GM12878 (cell line): ENCODE measurements around the gene CDKN1B. TPM values are rescaled to one million over a fixed set of nuclear protein-coding genes. Genes with fewer than 3 reads are reported as not detected.
A peak's percentile ranks its signal among the peaks of the same experiment; 100 is the strongest.

Source experiments
- BCL11A ChIP-seq: IDR thresholded peaks from 2 replicates; pipeline ENCODE4 v1.6.1; 2011; ENCODE audit warnings: low read depth, low read length
- BMI1 ChIP-seq: fragments of 450-650 bp; IDR thresholded peaks from 2 replicates; pipeline ENCODE4 v1.6.1; 2016; ENCODE audit warnings: mild to moderate bottlenecking, moderate library complexity, borderline replicate concordance
- BRCA1 ChIP-seq: IDR thresholded peaks from 2 replicates; pipeline ENCODE4 v1.6.1; 2011; ENCODE audit warnings: low read depth, low read length, improper control_type of control experiment
- CBFB ChIP-seq: IDR thresholded peaks from 2 replicates; pipeline ENCODE4 v1.6.1; 2016; ENCODE audit warnings: antibody characterized with exemption, low read depth
- CBX5 ChIP-seq: sonication (generic); IDR thresholded peaks from 2 replicates; pipeline ENCODE4 v1.6.1; 2016; ENCODE audit warnings: low read depth, moderate library complexity, mild to moderate bottlenecking, inconsistent platforms
- E2F4 ChIP-seq: IDR thresholded peaks from 2 replicates; pipeline ENCODE4 v1.6.1; 2012; ENCODE audit warnings: low read depth, low read length, improper control_type of control experiment
- EP300 ChIP-seq, 2 experiments: fragments of 150-350 bp in 1 of 2; IDR thresholded peaks; 2 replicates each; pipeline ENCODE4 v1.6.1; 2011 to 2012; ENCODE audit warnings: low read depth in 2 of 2, low read length in 2 of 2, borderline replicate concordance in 1 of 2, improper control_type of control experiment in 1 of 2, inconsistent platforms in 1 of 2; ENCODE audit not compliant: control insufficient read depth in 1 of 2
- ESRRA ChIP-seq: IDR thresholded peaks from 2 replicates; pipeline ENCODE4 v1.6.1; 2012; ENCODE audit warnings: mild to moderate bottlenecking, low read length, improper control_type of control experiment
- ETV6 ChIP-seq, 2 experiments: fragments of 450-650 bp in 1 of 2; IDR thresholded peaks in 1 of 2; conservative IDR thresholded peaks in 1 of 2; 2 replicates each; pipeline ENCODE4 v1.6.1; 2014; ENCODE audit warnings: antibody characterized with exemption in 1 of 2, borderline replicate concordance in 1 of 2, low read depth in 1 of 2, mild to moderate bottlenecking in 1 of 2, moderate library complexity in 1 of 2
- FOS ChIP-seq: IDR thresholded peaks from 3 replicates; pipeline ENCODE4 v1.6.1; 2011; ENCODE audit warnings: borderline replicate concordance; ENCODE audit not compliant: insufficient read length; ENCODE audit errors: extremely low read depth
- FOXM1 ChIP-seq: IDR thresholded peaks from 2 replicates; pipeline ENCODE4 v1.6.1; 2012; ENCODE audit warnings: low read depth, mild to moderate bottlenecking, inconsistent platforms, low read length, moderate library complexity
- IRF4 ChIP-seq: IDR thresholded peaks from 2 replicates; pipeline ENCODE4 v1.6.1; 2011; ENCODE audit warnings: low read depth, low read length
- JUNB ChIP-seq: IDR thresholded peaks from 2 replicates; pipeline ENCODE4 v1.6.1; 2016; ENCODE audit warnings: antibody characterized with exemption, mild to moderate bottlenecking
- KAT2A ChIP-seq: conservative IDR thresholded peaks from 2 replicates; pipeline ENCODE4 v1.6.1; 2011; ENCODE audit warnings: low read depth, low read length; ENCODE audit not compliant: control insufficient read depth
- KDM1A ChIP-seq: fragments of 200-600 bp; sonication (generic); IDR thresholded peaks from 2 replicates; pipeline ENCODE4 v1.6.1; 2016; ENCODE audit warnings: borderline replicate concordance
- KLF5 ChIP-seq: fragments of 450-650 bp; IDR thresholded peaks from 2 replicates; pipeline ENCODE4 v1.6.1; 2014; ENCODE audit warnings: mild to moderate bottlenecking; ENCODE audit not compliant: partially characterized antibody
- MEF2A ChIP-seq: IDR thresholded peaks from 2 replicates; pipeline ENCODE4 v1.6.1; 2011; ENCODE audit warnings: low read depth, mild to moderate bottlenecking, low read length, moderate library complexity; ENCODE audit not compliant: insufficient read depth
- MEF2B ChIP-seq: fragments of 450-650 bp; IDR thresholded peaks from 2 replicates; pipeline ENCODE4 v1.6.1; 2018; ENCODE audit warnings: mild to moderate bottlenecking, moderate library complexity; ENCODE audit not compliant: partially characterized antibody, poor library complexity, severe bottlenecking
- MYC ChIP-seq: IDR thresholded peaks from 2 replicates; pipeline ENCODE4 v1.6.1; 2011; ENCODE audit warnings: mild to moderate bottlenecking, low read length, moderate library complexity, inconsistent platforms; ENCODE audit not compliant: insufficient read depth, insufficient replicate concordance, insufficient read length, severe bottlenecking
- NR2C1 ChIP-seq: fragments of 450-650 bp; IDR thresholded peaks from 2 replicates; pipeline ENCODE4 v1.6.1; 2017; ENCODE audit warnings: antibody characterized with exemption, mild to moderate bottlenecking, moderate library complexity
- POU2F2 ChIP-seq: IDR thresholded peaks from 3 replicates; pipeline ENCODE4 v1.6.1; 2011; ENCODE audit warnings: low read depth, mild to moderate bottlenecking, low read length, borderline replicate concordance
- RUNX3 ChIP-seq: IDR thresholded peaks from 2 replicates; pipeline ENCODE4 v1.6.1; 2012; ENCODE audit warnings: low read length, inconsistent platforms
- SIX5 ChIP-seq: IDR thresholded peaks from 2 replicates; pipeline ENCODE4 v1.6.1; 2011; ENCODE audit warnings: mild to moderate bottlenecking, low read depth, low read length, moderate library complexity; ENCODE audit not compliant: severe bottlenecking
- SMARCA5 ChIP-seq: fragments of 450-650 bp; IDR thresholded peaks from 2 replicates; pipeline ENCODE4 v1.6.1; 2017; ENCODE audit warnings: mild to moderate bottlenecking
- SREBF2 ChIP-seq: IDR thresholded peaks from 2 replicates; pipeline ENCODE4 v1.6.1; 2012; ENCODE audit warnings: mild to moderate bottlenecking, low read length
- STAT3 ChIP-seq: IDR thresholded peaks from 2 replicates; pipeline ENCODE4 v1.6.1; 2011; ENCODE audit warnings: low read depth, low read length, improper control_type of control experiment
- TBL1XR1 ChIP-seq: IDR thresholded peaks from 2 replicates; pipeline ENCODE4 v1.6.1; 2012; ENCODE audit warnings: low read depth, low read length, improper control_type of control experiment
- YY1 ChIP-seq: IDR thresholded peaks from 2 replicates; pipeline ENCODE4 v1.6.1; 2011; ENCODE audit warnings: low read depth, mild to moderate bottlenecking, low read length
- ZSCAN29 ChIP-seq: fragments of 450-650 bp; IDR thresholded peaks from 2 replicates; pipeline ENCODE4 v1.6.1; 2017; ENCODE audit warnings: mild to moderate bottlenecking, moderate library complexity
- polyA plus RNA-seq, 11 experiments: library from polyadenylated mRNA; depleted of rRNA in 4 of 11; unstranded in 6 of 11; stranded (reverse) in 5 of 11; fragments of >200 nt; fragmentation: Nextera tagmentation in 4 of 11; fragmentation: Illumina TruSeq in 1 of 11; extraction: Ambion mirVana in 4 of 11; extraction: Trizol in 1 of 11; gene quantifications; 1 replicate in 1 of 11; 2 replicates in 10 of 11; pipeline versions ENCODE4 v1.2.1 to v1.2.3, GENCODE V29; 2011 to 2016; ENCODE audit warnings: inconsistent platforms in 2 of 11, missing spikeins in 2 of 11, low read depth in 1 of 11
- total RNA-seq, 4 experiments: library from RNA; depleted of rRNA in 3 of 4; stranded (reverse); fragments of >200 nt in 3 of 4; fragmentation: Illumina TruSeq in 1 of 4; extraction: Trizol in 1 of 4; gene quantifications; 2 replicates each; pipeline versions ENCODE4 v1.2.1 to v1.2.3, GENCODE V29; 2013 to 2021
- TF ChIP-seq, protein P1 (sequence below): IDR thresholded peaks from 2 replicates; pipeline ENCODE4 v1.6.1; 2011; ENCODE audit warnings: low read depth, mild to moderate bottlenecking, low read length, moderate library complexity, borderline replicate concordance; ENCODE audit errors: extremely low read depth
- TF ChIP-seq, protein P2 (sequence below): IDR thresholded peaks from 2 replicates; pipeline ENCODE4 v1.6.1; 2011; ENCODE audit warnings: borderline replicate concordance, low read depth, mild to moderate bottlenecking, moderate library complexity, mixed read lengths, low read length; ENCODE audit not compliant: insufficient read depth; ENCODE audit errors: extremely low read length

The CDKN1B gene
- total and polyA plus RNA-seq, 10 of the 15 experiments (the other 5 are each of a cell fraction or from before 2014, with no cell fraction given), result 4.2 to 39.1 (median 23.1) TPM

GRCh38 chr12:12714276-12715021 lies 2.7 kb upstream of the CDKN1B start (continued):
- TF ChIP-seq KDM1A, result no peak
- no peak for TF ChIP-seq STAT3
- TF ChIP-seq IRF4, result no peak
- no peak for TF ChIP-seq ETV6 (conservative IDR thresholded peaks at IDR 0.05 in 1 of 2, IDR thresholded peaks at IDR 0.05 in 1 of 2; ENCODE audit: borderline replicate concordance in 1 of 2, low read depth in 1 of 2)
- TF ChIP-seq POU2F2, result no peak; the same call in 2 of the 3 replicates
- TF ChIP-seq KAT2A, result no peak
- no peak for TF ChIP-seq MEF2A
- TF ChIP-seq, protein P1, sequence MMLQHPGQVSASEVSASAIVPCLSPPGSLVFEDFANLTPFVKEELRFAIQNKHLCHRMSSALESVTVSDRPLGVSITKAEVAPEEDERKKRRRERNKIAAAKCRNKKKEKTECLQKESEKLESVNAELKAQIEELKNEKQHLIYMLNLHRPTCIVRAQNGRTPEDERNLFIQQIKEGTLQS, result no peak
- no peak for TF ChIP-seq FOXM1
- TF ChIP-seq, protein P2, sequence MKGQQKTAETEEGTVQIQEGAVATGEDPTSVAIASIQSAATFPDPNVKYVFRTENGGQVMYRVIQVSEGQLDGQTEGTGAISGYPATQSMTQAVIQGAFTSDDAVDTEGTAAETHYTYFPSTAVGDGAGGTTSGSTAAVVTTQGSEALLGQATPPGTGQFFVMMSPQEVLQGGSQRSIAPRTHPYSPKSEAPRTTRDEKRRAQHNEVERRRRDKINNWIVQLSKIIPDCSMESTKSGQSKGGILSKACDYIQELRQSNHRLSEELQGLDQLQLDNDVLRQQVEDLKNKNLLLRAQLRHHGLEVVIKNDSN, result no peak
- no peak for TF ChIP-seq E2F4
- TF ChIP-seq BCL11A, result no peak
- no peak for TF ChIP-seq KLF5
- no peak for TF ChIP-seq FOS
- no peak; the same call in 1 of the 2 replicates for TF ChIP-seq SMARCA5
- TF ChIP-seq MYC, result no peak
- TF ChIP-seq RUNX3, result peak; percentile 75
- no peak for TF ChIP-seq ZSCAN29
- no peak for TF ChIP-seq BRCA1
- TF ChIP-seq BMI1, result no peak
- no peak for TF ChIP-seq EP300 (IDR thresholded peaks at IDR 0.05; ENCODE audit: borderline replicate concordance in 1 of 2, control insufficient read depth in 1 of 2, low read depth in 2 of 2, low read length in 2 of 2)
- TF ChIP-seq JUNB, result no peak
- TF ChIP-seq TBL1XR1, result no peak
- 0 out of 2 replicates have a peak, but pooled peaks have one; percentile 11 for TF ChIP-seq YY1
- peak; percentile 19 for TF ChIP-seq MEF2B
- no peak for TF ChIP-seq SREBF2
- no peak for TF ChIP-seq NR2C1
- no peak for TF ChIP-seq CBX5
- no peak for TF ChIP-seq ESRRA
- TF ChIP-seq CBFB, result no peak
- no peak for TF ChIP-seq SIX5
